ENCODE data around the gene HMGXB3. TPM values are rescaled to one million over a fixed set of nuclear protein-coding genes. Genes with fewer than 3 reads are reported as not detected.

Gene HMGXB3
- total and polyA plus RNA-seq, 4 donors: 2.7 to 22.9 (median 11.0) TPM

GRCh38 chr5:150052226-150052955 lies 51.9 kb downstream of the HMGXB3 start:
- no peak for DNase-seq (ENCODE audit: low spot score)
- Histone ChIP-seq H3K27ac (ENCODE audit: low read depth in 1 of 2, low read length in 2 of 2) (no peak overlapping the region), H3K4me3 (ENCODE audit: low read depth in 1 of 3, low read length in 3 of 3) (no peak overlapping the region), H3K9me3 (ENCODE audit: control insufficient read depth in 4 of 4, low read length in 3 of 4) (no peaks in the 10 kb centered on the region), H3K36me3 (ENCODE audit: control insufficient read depth in 4 of 4, insufficient read depth in 3 of 4, low read depth in 1 of 4, low read length in 3 of 4) (peaks cover 18 to 76% (median 54%) of the 10 kb centered on the region in 4 donors), H3K27me3 (ENCODE audit: control insufficient read depth in 4 of 4, insufficient read depth in 4 of 4, low read length in 3 of 4) (no peaks in the 10 kb centered on the region), H3K9ac (ENCODE audit: low read depth in 1 of 2, low read length in 2 of 2) (no peak overlapping the region), H3K4me1 (ENCODE audit: control insufficient read depth in 4 of 4, insufficient read depth in 4 of 4, low read length in 3 of 4) (no peaks in the 10 kb centered on the region)
- 64% methylated on average over 6 of the region's 6 CpGs for WGBS
- TF ChIP-seq TAF1 (conservative IDR thresholded peaks at IDR 0.05): no peak
- no peak for TF ChIP-seq RXRA (IDR thresholded peaks at IDR 0.05)
- TF ChIP-seq EGR1 (IDR thresholded peaks at IDR 0.05; ENCODE audit: low read depth in 2 of 2): no peak
- no peak for TF ChIP-seq REST (IDR thresholded peaks at IDR 0.05)
- no peak for TF ChIP-seq JUND (IDR thresholded peaks at IDR 0.05)
- no peak for TF ChIP-seq CTCF (IDR thresholded peaks at IDR 0.05; ENCODE audit: low read depth, low read length, missing input control)
- no peak for TF ChIP-seq NR2F2 (IDR thresholded peaks at IDR 0.05)

GRCh38 chr5:150052956-150053712 lies 52.6 kb downstream of the HMGXB3 start:
- H3K4me3 ChIP-seq (ENCODE audit: low read depth in 1 of 3, low read length in 3 of 3): no peak overlapping the region
- no peak overlapping the region for H3K27ac ChIP-seq (ENCODE audit: low read depth in 1 of 2, low read length in 2 of 2)
- no peak for DNase-seq (ENCODE audit: low spot score)
- H3K27me3 ChIP-seq (ENCODE audit: control insufficient read depth in 4 of 4, insufficient read depth in 4 of 4, low read length in 3 of 4): no peaks in the 10 kb centered on the region
- no peak overlapping the region for H3K9ac ChIP-seq (ENCODE audit: low read depth in 1 of 2, low read length in 2 of 2)
- no peak for TF ChIP-seq MAX (IDR thresholded peaks at IDR 0.05)
- H3K4me1 ChIP-seq (ENCODE audit: control insufficient read depth in 4 of 4, insufficient read depth in 4 of 4, low read length in 3 of 4): no peaks in the 10 kb centered on the region
- 90% methylated on average over 9 of the region's 9 CpGs for WGBS
- no peaks in the 10 kb centered on the region for H3K9me3 ChIP-seq (ENCODE audit: control insufficient read depth in 4 of 4, low read length in 3 of 4)
- peaks cover 18 to 68% (median 49%) of the 10 kb centered on the region in 4 donors for H3K36me3 ChIP-seq (ENCODE audit: control insufficient read depth in 4 of 4, insufficient read depth in 3 of 4, low read depth in 1 of 4, low read length in 3 of 4)

GRCh38 chr5:150053713-150054392 lies 53.3 kb downstream of the HMGXB3 start:
- Histone ChIP-seq H3K9me3 (ENCODE audit: control insufficient read depth in 4 of 4, low read length in 3 of 4) (no peaks in the 10 kb centered on the region), H3K4me3 (ENCODE audit: low read depth in 1 of 3, low read length in 3 of 3) (no peak overlapping the region), H3K27me3 (ENCODE audit: control insufficient read depth in 4 of 4, insufficient read depth in 4 of 4, low read length in 3 of 4) (no peaks in the 10 kb centered on the region), H3K36me3 (ENCODE audit: control insufficient read depth in 4 of 4, insufficient read depth in 3 of 4, low read depth in 1 of 4, low read length in 3 of 4) (peaks cover 18 to 61% (median 44%) of the 10 kb centered on the region in 4 donors), H3K4me1 (ENCODE audit: control insufficient read depth in 4 of 4, insufficient read depth in 4 of 4, low read length in 3 of 4) (no peaks in the 10 kb centered on the region), H3K27ac (ENCODE audit: low read depth in 1 of 2, low read length in 2 of 2) (no peak overlapping the region), H3K9ac (ENCODE audit: low read depth in 1 of 2, low read length in 2 of 2) (no peak overlapping the region)
- 95% methylated on average over 14 of the region's 14 CpGs for WGBS
- no peak for DNase-seq (ENCODE audit: low spot score)
- TF ChIP-seq REST (IDR thresholded peaks at IDR 0.05) (no peak), HNF4G (IDR thresholded peaks at IDR 0.05) (no peak), EGR1 (IDR thresholded peaks at IDR 0.05; ENCODE audit: low read depth in 2 of 2) (no peak), YY1 (IDR thresholded peaks at IDR 0.05) (no peak), MAX (IDR thresholded peaks at IDR 0.05) (no peak), JUND (IDR thresholded peaks at IDR 0.05) (no peak), TAF1 (conservative IDR thresholded peaks at IDR 0.05) (no peak), NR2F2 (IDR thresholded peaks at IDR 0.05) (no peak), FOXA2 (IDR thresholded peaks at IDR 0.05) (no peak), HNF4A (conservative IDR thresholded peaks at IDR 0.05) (no peak), ATF3 (IDR thresholded peaks at IDR 0.05) (no peak), RXRA (IDR thresholded peaks at IDR 0.05) (no peak)
